ENCODE measurements around the gene RAF1.
"Not testable (repeated sequence)": the region's sequence is repeated elsewhere in the genome, so short reads cannot be mapped to it uniquely, and the experiment has no call there.

The RAF1 gene

DNA sequence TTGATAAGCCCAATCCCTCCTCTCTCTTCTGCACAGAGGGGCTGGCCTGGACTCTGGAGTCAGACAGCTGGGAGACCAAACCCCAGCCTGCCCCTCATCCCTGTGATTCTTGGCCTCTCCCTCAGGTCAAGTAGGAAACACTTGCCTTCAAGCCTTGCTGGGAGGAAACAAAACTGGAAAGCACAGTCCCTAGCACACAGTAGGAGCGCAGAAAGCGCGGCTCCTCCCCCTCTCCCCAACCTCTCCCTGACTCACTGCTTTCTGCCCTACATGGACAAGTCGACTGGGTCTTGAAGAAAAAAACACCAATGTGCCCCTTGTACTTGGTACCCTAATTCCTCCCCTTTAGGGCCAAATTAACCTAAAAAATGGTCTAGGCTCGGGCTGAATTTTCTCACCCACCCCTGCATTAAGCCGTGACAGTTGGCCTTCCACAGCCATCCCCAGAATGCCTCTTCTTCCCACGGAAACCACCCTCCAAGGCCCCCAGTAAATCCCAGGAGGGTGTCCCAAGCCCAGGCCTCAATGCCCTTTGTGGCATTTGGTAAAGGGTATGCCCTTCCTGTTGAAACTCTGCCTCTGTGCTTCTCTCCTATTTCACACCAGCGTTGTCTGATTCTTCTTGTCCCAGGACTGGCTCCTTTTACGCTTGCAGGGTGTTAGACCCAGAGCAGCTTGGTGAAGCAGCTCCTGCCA, 11.3 kb upstream of the RAF1 start:
- no peak for DNase-seq

DNA sequence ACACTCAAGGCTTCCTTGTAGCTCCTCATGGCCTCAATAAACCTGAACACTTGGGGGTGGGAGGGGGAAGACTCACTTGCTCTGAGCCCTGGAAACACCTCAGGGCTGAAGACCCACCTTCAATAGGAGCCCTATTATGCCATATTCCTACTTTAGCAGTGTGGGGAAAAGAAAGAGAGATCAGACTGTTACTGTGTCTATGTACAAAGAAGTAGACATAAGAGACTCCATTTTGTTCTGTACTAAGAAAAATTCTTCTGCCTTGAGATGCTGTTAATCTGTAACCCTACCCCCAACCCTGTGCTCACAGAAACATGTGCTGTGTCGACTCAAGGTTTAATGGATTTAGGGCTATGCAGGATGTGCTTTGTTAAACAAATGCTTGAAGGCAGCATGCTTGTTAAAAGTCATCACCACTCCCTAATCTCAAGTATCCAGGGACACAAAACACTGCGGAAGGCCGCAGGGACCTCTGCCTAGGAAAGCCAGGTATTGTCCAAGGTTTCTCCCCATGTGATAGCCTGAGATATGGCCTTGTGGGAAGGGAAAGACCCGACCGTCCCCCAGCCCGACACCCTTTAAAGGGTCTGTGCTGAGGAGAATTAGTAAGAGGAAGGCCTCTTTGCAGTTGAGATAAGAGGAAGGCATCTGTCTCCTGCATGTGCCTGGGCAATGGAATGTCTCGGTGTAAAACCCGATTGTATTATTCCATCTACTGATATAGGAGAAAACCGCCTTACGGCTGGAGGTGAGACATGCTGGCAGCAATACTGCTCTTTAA, 10.2 kb upstream of the RAF1 start:
- not testable (repeated sequence) for DNase-seq

DNA sequence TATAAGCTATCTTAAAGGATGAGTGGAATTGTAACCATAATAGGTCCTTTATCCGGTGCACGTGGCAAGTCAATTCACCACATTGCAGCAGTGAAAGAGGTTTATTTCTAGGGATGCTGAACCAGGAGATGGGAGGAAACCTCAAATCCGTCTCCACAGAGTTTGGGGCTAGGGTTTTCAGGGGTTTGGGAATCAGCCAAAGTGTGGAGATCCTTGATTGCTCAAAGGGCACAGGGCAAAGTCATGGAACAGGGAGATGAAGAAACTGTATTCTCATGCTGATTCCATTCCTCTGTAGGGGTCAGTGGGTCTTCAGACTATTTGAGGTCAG, 7.2 kb upstream of the RAF1 start:
- no peak for DNase-seq

DNA sequence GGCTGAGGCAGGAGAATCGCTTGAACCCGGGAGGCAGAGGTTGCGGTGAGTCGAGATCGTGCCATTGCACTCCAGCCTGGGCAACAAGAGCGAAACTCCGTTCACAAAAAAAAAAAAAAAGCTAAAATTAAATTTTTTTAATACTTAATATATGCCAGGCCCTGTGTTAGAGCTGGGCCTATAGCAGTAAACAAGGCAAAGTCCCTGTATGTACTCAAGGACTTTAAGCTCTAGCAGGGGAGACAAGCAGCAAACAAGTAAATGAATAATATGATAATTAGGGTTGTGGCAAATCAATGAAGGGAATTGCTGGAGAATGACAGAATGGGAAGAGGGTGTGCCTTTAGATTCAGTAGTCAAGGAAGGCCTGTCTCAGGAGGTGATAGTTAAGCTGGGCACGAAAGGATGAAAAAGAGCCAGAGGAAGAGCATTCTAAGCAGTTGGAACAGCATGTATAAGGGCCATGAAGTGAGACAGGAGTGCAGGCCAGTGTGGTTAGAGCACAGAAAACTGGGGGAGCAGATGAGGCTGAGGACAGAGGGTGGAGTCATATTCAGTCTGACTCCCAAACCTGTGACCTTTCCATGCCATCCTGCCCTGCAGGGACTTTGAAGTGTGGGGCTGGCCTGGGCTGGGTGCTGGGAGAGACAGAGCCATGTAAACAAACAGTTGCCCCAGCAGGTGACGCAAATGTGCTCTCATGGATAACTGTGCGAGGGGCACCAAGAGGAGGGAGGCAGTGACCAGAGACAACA, 6.6 kb upstream of the RAF1 start:
- no peak for DNase-seq

DNA sequence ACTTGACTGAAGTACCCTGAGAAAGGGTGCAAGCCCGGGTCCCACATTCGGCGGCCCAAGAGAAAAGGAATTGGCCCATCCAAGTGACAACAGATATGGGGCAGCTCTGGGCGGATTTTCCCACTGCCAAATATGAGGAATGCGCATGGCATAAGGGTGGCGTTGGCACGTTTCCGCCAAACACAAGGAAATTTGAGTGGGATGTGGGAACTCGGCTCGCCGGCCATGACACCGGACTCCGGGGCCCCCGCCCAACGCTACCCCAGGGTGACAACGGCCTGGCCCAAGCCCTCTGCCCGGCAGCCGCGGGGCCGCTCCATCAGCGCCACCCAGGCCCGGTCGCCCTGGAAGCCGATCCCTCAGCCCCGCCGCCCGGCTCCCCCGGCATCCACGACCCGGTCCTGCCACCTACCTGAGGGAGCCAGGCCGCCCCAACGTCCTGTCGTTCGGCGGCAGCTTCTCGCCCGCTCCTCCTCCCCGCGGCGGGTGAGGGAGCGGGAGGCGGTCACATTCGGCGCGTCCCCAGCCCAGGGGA, 449 bp downstream of the RAF1 start:
- DNase-seq, result no peak

DNA sequence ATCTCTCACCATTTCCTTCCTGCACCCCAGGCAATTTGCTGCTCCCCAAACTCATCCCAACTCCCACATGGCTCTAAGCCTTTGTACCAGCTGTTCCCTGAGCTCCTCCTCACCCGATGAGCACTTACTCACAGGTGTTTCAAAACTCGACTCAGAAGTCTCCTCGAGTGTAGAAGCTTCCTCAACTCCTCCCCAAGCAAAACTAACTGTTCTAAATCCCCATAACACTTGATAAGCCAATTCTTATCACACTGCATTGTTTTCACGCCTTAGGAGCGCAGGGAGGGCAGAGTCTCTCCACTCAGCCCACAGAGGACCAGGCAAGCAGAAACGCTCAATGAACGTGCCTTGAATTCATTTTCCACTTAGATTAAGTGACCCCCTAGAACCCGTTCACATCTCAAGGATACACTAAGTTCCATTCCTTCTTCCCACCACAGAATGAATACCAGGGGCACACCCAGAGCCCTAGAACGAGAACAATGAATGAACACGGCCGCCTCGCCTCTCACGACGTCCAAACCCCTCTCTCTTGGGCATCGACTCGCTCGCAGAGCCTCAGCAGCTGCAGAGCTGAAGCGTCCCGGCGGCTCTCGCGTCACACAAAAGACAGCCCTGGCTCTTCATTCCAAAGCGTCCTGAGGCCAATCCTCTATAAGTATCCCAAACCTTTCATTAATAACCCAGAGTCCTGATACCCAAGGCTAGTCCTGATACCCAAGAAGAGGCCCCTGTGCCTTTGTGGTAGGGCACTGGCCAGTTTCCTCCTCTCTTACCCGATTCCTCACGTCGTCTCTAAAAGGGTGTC, 1.1 kb downstream of the RAF1 start:
- no peak for DNase-seq

DNA sequence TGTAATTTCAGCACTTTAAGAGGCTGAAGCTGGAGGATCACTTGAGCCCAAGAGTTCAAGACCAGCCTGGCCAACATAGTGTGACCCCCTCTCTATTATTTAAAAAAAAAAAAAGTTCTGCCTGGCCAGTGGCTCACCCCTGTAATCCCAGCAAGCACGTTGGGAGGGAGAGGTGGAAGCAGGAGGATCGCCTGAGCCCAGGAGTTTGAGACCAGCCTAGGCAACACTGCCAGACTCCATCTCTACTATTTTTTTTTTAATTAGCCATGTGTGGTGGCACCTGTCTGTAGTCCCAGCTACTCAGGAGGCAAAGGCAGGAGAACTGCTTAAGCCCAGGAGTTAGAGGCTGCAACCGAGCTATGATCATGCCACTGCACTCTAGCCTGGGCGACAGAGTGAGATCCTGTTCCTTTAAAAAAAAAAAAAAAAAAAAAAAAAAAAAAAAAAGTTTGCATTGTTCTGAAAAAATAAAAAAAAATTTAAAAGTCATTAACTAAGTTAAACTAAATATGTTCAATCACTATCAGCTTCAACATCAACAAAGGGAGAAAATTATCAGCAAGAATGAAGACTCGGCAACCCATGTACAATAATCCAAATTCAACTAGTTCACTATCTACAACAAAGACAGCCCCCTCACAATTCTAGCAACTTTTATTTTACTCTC, 1.9 kb downstream of the RAF1 start:
- no peak for DNase-seq

DNA sequence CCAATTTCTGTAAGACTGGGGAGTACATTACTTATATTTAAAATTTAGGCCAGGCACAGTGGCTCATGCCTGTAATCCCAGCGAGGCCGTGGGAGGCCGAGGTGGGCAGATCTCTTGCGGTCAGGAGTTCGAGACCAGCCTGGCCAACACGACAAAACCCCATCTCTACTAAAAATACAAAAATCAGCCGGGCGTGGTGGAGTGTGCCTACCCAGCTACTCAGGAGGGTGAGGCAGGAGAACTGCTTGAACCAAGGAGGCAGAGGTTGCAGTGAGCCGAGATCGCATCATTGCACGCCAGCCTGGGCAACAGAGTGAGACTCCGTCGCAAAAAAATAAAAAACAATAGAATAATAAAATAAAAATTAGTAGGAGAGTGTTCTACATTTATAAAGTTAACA, 2.5 kb downstream of the RAF1 start:
- DNase-seq, result not testable (repeated sequence)

DNA sequence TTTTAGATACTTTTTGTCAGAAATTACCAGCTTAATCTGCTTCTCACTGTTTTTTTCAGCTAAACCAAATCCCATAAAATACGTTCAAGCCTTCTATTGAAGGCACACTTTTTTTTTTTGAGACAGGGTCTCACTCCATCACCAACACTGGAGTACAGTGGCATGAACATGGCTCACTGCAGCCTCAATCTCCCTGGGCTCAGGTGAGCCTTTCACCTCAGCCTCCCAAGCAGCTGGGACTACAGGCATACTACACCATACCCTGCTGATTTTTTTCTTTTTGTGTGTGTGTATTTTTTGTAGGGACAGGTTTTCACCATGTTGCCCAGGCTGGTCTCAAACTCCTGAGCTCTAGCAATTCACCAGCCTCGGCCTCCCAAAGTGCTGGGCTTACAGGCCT, 3.7 kb downstream of the RAF1 start:
- DNase-seq, result no peak

DNA sequence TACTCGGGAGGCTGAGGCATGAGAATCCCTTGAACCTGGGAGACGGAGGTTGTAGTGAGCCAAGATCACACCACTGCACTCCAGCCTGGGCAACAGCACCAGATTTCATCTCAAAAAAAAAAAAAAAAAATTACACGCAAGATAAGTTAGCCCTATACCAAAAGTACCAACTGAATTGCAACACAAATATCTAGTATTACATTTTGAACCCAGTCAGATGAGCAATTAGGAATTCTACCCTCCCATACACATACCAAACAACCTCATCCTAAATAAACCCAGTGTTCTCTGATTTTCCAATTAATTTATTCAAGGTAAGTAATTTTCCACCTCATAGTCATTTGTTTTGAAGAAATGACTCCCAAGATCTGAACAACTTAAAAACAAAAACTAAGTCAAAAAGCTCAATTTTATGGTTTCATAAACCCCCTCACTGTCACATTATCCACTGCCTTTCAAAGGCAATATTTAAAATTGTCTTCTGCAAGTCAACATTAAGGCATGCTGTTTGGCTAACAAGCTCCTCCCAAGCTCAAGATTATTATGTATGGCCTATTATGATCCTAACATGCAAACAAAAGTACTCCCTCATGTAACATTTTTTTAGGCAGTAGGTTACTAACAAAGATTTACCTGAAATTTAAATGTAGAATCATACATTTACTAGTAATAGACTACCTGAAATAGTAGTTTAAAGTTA, 4.5 kb downstream of the RAF1 start:
- no peak for DNase-seq

DNA sequence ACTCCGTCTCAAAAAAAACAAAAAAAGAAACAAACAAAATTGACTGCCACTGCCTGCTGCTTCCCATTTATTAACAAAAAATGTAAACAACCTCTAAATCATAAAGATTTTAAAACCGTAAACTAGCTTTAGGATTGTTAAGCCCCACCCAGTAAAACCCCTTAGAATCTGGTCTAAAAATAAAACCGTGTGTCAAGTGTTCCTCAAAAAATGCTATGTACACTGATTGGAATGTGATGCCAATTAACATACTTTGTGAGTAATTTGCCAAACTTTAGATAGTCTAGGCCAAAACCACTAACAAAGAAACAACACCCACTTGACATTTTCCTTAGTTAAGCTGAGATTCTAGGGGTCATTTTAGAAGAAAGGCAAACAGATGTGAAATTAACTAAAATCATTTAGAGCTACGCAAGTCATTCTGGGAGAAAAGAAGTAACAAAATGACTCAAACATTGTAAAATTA, 5.3 kb downstream of the RAF1 start:
- no peak for DNase-seq

DNA sequence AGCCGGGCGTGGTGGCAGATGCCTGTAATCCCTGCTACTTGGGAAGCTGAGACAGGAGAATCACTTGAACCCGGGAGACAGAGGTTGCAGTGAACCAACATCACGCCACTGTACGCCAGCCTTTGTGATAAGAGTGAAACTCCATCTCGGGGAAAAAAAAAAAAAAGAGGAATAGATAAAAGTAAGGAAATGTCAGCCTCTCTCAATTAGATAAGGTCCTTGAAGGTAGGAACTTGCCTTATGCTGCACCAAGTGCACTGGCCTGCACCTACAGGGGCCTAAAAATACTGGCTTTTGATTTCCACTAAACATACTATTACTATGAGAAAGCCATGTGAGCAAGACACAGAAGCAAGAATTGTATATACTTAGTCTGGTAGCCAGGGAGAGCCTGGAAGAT, 7.1 kb downstream of the RAF1 start:
- DNase-seq, result no peak

DNA sequence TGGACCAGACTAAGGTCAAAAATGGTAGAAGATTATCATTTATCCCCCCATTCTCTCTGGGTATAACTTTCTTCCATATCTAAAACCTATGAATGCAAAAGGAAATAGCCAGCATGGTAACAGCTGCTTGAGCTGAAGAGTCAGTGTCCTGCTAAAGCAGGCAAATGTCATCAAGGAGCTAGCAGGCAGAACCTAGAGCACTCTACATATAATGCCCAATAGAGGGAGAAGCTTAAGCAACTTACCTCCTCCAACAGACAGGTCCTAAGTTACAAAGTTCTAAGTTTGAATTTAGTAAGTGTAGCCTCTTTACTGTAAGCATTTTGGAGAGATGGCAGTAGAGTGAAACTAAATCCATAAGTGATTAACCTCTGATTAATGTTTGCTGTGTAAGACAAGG, 7.7 kb downstream of the RAF1 start:
- no peak for DNase-seq

DNA sequence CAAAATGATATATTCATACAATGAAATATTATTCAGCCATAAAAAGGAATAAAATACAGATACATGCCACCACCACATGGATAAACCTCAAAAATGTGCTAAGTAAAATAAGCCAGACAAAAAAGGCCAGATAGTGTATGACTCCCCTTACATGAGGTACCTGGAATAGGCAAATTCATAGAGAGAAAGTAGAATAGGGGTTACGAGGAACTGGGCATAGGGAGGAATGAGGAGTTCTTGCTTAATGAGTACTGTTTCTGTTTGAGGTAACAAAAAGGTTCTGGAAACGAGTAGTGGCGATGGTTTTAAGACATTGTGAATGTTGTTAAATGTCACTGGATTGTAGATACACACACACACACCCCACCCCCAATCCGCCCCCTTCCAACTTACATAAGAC, 8.2 kb downstream of the RAF1 start:
- no peak for DNase-seq

DNA sequence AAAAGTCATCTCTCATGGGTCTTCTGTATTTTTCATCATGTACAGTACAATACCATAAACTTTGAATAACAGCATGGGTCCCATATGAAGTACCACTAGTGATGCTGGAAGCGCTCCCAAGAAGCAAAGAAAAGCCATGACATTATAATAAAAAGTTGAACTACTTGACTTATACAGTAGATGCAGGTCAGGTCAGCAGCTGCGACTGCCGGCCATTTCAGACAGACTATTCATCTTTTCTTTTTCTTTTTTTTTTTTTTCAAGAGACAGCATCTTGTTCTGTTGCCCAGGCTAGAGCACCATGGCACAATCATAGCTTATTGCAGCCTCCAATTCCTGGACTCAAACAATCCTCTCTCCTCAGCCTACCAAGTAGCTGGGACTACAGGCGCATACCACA, 10.2 kb downstream of the RAF1 start:
- DNase-seq, result no peak

DNA sequence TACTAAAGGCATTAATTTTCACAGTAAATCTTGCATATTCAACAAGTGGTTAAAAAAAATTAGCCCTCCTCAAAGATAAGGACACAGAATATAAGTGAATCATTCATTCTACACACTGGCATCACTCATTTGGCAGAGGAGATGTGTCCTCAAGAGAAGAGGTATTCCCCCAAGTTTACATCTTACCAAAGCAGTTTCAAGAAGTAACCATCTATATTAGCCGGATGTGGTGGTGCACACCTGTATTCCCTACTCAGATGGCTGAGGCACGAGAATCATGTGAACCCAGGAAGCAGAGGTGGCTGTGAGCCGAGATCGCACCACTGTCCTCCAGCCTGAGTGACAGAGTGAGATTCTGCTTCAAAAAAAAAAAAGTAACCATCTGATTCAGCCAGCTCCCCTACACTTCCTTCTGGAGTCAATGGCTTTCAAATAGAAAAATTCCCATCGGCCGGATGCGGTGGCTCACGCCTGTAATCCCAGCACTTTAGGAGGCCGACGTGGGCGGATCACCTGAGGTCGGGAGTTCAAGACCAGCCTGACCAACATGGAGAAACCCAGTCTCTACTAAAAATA, 15.4 kb downstream of the RAF1 start:
- DNase-seq, result no peak

DNA sequence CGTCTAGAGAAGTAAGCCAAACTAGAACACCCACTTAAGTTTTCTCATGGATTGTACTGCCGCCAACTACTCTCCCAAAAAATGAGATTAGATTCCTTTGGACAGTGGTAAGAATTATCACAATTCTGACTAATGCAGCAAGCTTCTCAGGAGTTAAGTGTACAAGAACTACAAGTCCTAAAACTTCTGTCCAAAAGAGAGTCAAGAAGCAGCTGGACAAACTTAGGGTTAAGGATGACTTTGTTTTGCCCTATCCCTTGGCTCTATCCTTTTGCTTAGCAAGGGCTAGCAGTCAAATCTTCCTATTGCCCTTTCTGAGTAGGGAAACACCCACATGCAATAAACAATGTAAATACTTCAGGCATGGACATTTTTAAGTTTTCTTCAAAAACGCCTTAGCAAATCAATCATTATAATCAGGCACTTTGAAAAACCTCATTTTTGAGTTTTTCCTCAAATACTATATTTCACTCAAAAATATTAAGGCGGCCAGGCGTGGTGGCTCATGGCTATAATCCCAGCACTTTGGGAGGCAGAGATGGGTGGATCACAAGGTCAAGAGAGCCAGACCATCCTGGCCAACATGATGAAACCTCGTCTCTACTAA, 19.5 kb downstream of the RAF1 start:
- no peak for DNase-seq

DNA sequence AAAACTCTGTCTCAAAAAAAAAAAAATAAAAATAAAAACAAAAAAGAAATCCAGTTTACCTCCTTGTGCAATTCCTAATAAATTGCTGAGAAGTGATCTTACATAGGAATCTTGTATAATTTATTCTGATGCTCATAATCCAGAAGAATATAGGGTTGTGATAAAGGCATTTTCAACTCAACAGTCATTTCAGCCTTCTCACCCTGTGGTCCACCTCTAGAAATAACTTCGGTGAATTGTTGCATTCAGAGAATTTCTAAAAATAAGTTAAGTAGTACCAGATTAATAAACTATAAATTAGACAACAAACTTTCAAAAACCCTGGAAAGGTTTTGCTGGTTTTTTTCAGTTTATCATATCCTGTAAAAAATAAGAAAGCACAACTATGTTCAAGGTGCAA, 20.2 kb downstream of the RAF1 start:
- no peak for DNase-seq

DNA sequence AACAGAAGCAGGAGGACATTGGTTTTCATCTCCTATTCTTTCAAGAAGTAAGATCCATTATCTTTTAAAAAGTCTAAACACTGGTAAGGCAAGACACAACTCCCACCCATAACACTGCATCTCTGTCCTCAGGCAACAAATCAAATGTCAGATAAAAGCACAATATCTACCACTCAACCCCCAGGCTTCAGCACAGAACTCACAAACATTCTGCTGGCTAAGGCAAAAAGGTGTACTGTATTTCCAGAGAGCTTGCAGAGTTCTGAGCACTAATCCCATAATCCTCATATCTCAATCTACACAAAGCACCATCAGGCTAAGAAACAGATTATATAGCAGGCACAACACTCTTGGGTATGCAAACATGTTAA, 20.9 kb downstream of the RAF1 start:
- no peak for DNase-seq

DNA sequence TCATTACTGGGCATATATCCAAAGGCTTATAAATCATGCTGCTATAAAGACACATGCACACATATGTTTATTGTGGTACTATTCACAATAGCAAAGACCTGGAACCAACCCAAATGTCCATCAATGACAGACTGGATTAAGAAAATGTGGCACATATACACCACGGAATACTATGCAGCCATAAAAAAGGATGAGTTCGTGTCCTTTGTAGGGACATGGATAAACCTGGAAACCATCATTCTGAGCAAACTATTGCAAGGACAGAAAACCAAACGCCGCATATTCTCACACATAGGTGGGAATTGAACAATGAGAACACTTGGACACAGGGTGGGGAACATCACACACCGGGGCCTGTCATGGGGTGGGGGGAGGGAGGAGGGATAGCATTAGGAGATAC, 23.1 kb downstream of the RAF1 start:
- not testable (repeated sequence) for DNase-seq

DNA sequence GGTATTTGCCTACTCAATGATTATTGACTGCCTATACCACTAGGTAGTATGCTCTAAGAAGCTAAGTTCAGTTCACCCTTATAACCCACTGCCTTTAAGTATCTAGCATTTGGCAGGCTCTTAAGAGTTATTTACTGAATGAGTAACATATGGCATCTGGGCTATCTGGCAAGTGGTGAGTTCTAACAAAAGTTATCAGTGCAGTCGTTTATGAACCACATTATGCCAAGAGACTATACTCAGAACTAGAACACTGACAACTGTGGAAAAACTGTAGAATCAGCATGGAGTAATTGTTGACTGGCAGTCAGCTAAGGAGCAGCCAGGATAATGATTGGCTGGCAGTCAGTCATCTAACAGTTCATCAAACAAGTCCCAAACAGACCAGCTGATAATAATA, 25.8 kb downstream of the RAF1 start:
- no peak for DNase-seq

Data from DMS79 (cell line).